H1 (cell line): ENCODE data around the gene KCNK15. TPM values are rescaled to one million over a fixed set of nuclear protein-coding genes. Genes with fewer than 3 reads are reported as not detected.

Source experiments
- CHD7 ChIP-seq: fragments of 300-600 bp; sonication (generic); IDR thresholded peaks from 2 replicates; pipeline ENCODE4 v1.7.1; 2012; ENCODE audit warnings: low read length, moderate library complexity, mild to moderate bottlenecking, inconsistent platforms; ENCODE audit not compliant: insufficient replicate concordance
- polyA plus RNA-seq, 7 experiments: library from polyadenylated mRNA; depleted of rRNA in 3 of 7; stranded (reverse) in 5 of 7; unstranded in 2 of 7; fragments of >200 nt in 5 of 7; fragments of 200-250 nt in 2 of 7; gene quantifications; 1 replicate in 5 of 7; 2 replicates in 1 of 7; 4 replicates in 1 of 7; pipeline versions ENCODE4 v1.2.1 to v1.2.3, GENCODE V29; 2011 to 2013; ENCODE audit warnings: missing spikeins in 2 of 7, mixed read lengths in 2 of 7
- total RNA-seq: library from RNA; stranded (reverse); fragmentation: NEBNext Ultra II Directional; extraction: Animal tissue kit (Norgen Biotek cat#: 25700); gene quantifications from 2 replicates; pipeline ENCODE4 v1.2.1, GENCODE V29; 2021

KCNK15 gene
- total and polyA plus RNA-seq, 2 of the 8 experiments (the other 6 are each of a cell fraction or from before 2014, with no cell fraction given): 0.24 to 0.33 TPM

GRCh38 chr20:44765091-44765490 lies 19.4 kb downstream of the KCNK15 start (continued):
- no peak for TF ChIP-seq CHD7
